Measurements from ENCODE around the gene PAX6.
A peak's percentile ranks its signal among the peaks of the same experiment; 100 is the strongest.

DNA sequence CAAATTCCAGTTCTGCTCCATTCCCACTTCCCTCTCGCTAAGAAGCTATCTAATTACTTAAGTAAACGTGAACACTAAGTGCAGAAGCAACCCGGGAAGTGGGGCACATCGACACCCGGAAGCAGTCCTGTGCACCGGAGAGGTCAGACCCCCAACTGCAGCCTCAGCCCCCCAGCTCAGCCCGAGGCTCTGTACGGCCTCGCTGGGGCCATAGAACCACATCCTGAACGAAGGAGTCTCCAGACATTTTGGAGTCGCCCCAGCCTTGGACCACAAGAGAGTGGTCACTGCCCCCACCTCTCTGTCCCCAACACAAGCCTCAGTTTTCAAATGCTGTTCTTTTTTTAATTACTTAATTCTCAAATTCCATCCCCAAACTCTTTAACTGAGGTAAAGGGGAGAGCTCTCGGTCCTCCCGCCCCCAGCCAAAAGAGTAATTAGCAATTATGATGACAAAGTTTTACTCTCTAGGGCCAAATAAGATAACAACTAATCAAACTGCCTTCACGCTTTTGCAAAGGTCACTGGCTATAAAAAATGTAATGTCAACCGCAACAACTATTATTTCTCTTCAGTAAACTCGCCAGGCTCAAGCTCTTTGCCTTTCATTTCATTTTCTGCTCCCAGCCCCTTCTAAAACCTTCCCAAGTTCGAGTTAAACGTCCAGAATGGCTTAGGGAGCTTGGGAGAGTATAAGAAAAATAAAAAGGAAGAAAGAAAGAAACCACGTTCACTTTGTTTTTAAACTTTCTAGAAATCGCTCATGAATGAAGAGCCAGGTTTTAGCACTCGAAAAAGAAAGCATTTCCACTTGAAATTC, 2.2 kb downstream of the PAX6 start:
- TF ChIP-seq, protein P1, sequence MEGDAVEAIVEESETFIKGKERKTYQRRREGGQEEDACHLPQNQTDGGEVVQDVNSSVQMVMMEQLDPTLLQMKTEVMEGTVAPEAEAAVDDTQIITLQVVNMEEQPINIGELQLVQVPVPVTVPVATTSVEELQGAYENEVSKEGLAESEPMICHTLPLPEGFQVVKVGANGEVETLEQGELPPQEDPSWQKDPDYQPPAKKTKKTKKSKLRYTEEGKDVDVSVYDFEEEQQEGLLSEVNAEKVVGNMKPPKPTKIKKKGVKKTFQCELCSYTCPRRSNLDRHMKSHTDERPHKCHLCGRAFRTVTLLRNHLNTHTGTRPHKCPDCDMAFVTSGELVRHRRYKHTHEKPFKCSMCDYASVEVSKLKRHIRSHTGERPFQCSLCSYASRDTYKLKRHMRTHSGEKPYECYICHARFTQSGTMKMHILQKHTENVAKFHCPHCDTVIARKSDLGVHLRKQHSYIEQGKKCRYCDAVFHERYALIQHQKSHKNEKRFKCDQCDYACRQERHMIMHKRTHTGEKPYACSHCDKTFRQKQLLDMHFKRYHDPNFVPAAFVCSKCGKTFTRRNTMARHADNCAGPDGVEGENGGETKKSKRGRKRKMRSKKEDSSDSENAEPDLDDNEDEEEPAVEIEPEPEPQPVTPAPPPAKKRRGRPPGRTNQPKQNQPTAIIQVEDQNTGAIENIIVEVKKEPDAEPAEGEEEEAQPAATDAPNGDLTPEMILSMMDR (conservative IDR thresholded peaks at IDR 0.05; ENCODE audit: low read length): no peak
- peak; percentile 44; the same call in 1 of the 2 replicates for TF ChIP-seq EZH2phosphoT487 (IDR thresholded peaks at IDR 0.05; ENCODE audit: borderline replicate concordance, low read depth, low read length)

Data from OCI-LY7 (cell line).